DMS153 (cell line): Measurements from ENCODE around the gene TSPEAR.
"Not testable (repeated sequence)": the region's sequence is repeated elsewhere in the genome, so short reads cannot be mapped to it uniquely, and the experiment has no call there.

Experiments
- DNase-seq: peaks from one replicate; lab custom pipeline; 2025; lab: John Stamatoyannopoulos, UW

The TSPEAR gene

GRCh38 chr21:44568667-44569556 is 142.5 kb downstream of the TSPEAR start:
- DNase-seq = no peak

- no peak for DNase-seq
These were observed 143.1 kb downstream of the TSPEAR start for GRCh38 chr21:44568261-44568660.

- DNase-seq = no peak
These were observed 143.7 kb downstream of the TSPEAR start for GRCh38 chr21:44567481-44568171.

GRCh38 chr21:44566403-44566802 is 145.0 kb downstream of the TSPEAR start:
- no peak for DNase-seq

GRCh38 chr21:44564886-44565598 is 146.3 kb downstream of the TSPEAR start:
- DNase-seq = no peak

GRCh38 chr21:44564099-44564498 is 147.3 kb downstream of the TSPEAR start:
- no peak for DNase-seq

GRCh38 chr21:44558695-44559094 is 152.7 kb downstream of the TSPEAR start, which contains the start of gene KRTAP10-3:
Gene KRTAP10-3, minus strand, starts transcription at chr21:44558795. Its CDS starts 80 bp downstream, at chr21:44558715.
- DNase-seq = no peak

GRCh38 chr21:44558329-44558675 is 153.1 kb downstream of the TSPEAR start:
- DNase-seq = not testable (repeated sequence)

- DNase-seq = no peak
These were observed 153.7 kb downstream of the TSPEAR start for GRCh38 chr21:44557491-44558328.

GRCh38 chr21:44556879-44557278 is 154.5 kb downstream of the TSPEAR start:
- DNase-seq = no peak

GRCh38 chr21:44555200-44555875 is 156.0 kb downstream of the TSPEAR start:
- no peak for DNase-seq

GRCh38 chr21:44552681-44553080 is 158.7 kb downstream of the TSPEAR start:
- DNase-seq = no peak

- DNase-seq = no peak
These were observed 159.2 kb downstream of the TSPEAR start for GRCh38 chr21:44552136-44552535.

- peak; percentile 46 for DNase-seq
These were observed 159.9 kb downstream of the TSPEAR start, which contains the start of gene KRTAP10-2 for GRCh38 chr21:44551340-44551961. Gene KRTAP10-2, minus strand, starts transcription at chr21:44551505. Its CDS starts 47 bp downstream, at chr21:44551458.

- no peak for DNase-seq
These were observed 160.6 kb downstream of the TSPEAR start for GRCh38 chr21:44550807-44551206.

- not testable (repeated sequence) for DNase-seq
These were observed 161.1 kb downstream of the TSPEAR start for GRCh38 chr21:44550285-44550684.

GRCh38 chr21:44549525-44550211 is 161.7 kb downstream of the TSPEAR start:
- no peak for DNase-seq

GRCh38 chr21:44548922-44549321 is 162.4 kb downstream of the TSPEAR start:
- DNase-seq = no peak

GRCh38 chr21:44548381-44548780 is 163.0 kb downstream of the TSPEAR start:
- no peak for DNase-seq
